Measurements from ENCODE around the gene TMEM254. TPM values are rescaled to one million over a fixed set of nuclear protein-coding genes. Genes with fewer than 3 reads are reported as not detected.
"Not testable (repeated sequence)": the region's sequence is repeated elsewhere in the genome, so short reads cannot be mapped to it uniquely, and the experiment has no call there.

Gene TMEM254
- total RNA-seq, 1 donor, result 8.7 TPM

- no peak overlapping the region for H2AFZ ChIP-seq (ENCODE audit: low read length)
- H3K27ac ChIP-seq (ENCODE audit: low read depth, low read length), result no peak overlapping the region
- H3K79me2 ChIP-seq (ENCODE audit: insufficient read depth, low read length), result no peaks in the 10 kb centered on the region
- H4K20me1 ChIP-seq (ENCODE audit: insufficient read depth, low read length), result no peaks in the 10 kb centered on the region
- no peaks in the 10 kb centered on the region for H3K9me3 ChIP-seq (ENCODE audit: low read depth, low read length)
- DNase-seq (ENCODE audit: insufficient read length, low spot score, missing footprints), result no peak
- TF ChIP-seq, protein P1, sequence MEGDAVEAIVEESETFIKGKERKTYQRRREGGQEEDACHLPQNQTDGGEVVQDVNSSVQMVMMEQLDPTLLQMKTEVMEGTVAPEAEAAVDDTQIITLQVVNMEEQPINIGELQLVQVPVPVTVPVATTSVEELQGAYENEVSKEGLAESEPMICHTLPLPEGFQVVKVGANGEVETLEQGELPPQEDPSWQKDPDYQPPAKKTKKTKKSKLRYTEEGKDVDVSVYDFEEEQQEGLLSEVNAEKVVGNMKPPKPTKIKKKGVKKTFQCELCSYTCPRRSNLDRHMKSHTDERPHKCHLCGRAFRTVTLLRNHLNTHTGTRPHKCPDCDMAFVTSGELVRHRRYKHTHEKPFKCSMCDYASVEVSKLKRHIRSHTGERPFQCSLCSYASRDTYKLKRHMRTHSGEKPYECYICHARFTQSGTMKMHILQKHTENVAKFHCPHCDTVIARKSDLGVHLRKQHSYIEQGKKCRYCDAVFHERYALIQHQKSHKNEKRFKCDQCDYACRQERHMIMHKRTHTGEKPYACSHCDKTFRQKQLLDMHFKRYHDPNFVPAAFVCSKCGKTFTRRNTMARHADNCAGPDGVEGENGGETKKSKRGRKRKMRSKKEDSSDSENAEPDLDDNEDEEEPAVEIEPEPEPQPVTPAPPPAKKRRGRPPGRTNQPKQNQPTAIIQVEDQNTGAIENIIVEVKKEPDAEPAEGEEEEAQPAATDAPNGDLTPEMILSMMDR (IDR thresholded peaks at IDR 0.05; ENCODE audit: extremely low read depth, low read depth, low read length), result no peak
- no peak overlapping the region for H3K4me2 ChIP-seq (ENCODE audit: insufficient read depth, low read length)
- no peaks in the 10 kb centered on the region for H3K4me1 ChIP-seq (ENCODE audit: insufficient read depth, low read length)
- no peaks in the 10 kb centered on the region for H3K27me3 ChIP-seq (ENCODE audit: insufficient read depth, low read length)
- H3K4me3 ChIP-seq (ENCODE audit: insufficient read depth, low read length), result no peak overlapping the region
- no peaks in the 10 kb centered on the region for H3K36me3 ChIP-seq (ENCODE audit: insufficient read depth, low read length)
These were observed 11.7 kb upstream of the TMEM254 start for GRCh38 chr10:80066809-80067208.

- not testable (repeated sequence) for H3K27ac ChIP-seq (ENCODE audit: low read depth, low read length); H2AFZ ChIP-seq (ENCODE audit: low read length); H4K20me1 ChIP-seq (ENCODE audit: insufficient read depth, low read length); H3K27me3 ChIP-seq (ENCODE audit: insufficient read depth, low read length); DNase-seq (ENCODE audit: insufficient read length, low spot score, missing footprints); H3K79me2 ChIP-seq (ENCODE audit: insufficient read depth, low read length); H3K36me3 ChIP-seq (ENCODE audit: insufficient read depth, low read length); H3K4me1 ChIP-seq (ENCODE audit: insufficient read depth, low read length); H3K4me3 ChIP-seq (ENCODE audit: insufficient read depth, low read length); H3K4me2 ChIP-seq (ENCODE audit: insufficient read depth, low read length); H3K9me3 ChIP-seq (ENCODE audit: low read depth, low read length)
These were observed 10.6 kb upstream of the TMEM254 start for GRCh38 chr10:80067821-80068220.

DNA sequence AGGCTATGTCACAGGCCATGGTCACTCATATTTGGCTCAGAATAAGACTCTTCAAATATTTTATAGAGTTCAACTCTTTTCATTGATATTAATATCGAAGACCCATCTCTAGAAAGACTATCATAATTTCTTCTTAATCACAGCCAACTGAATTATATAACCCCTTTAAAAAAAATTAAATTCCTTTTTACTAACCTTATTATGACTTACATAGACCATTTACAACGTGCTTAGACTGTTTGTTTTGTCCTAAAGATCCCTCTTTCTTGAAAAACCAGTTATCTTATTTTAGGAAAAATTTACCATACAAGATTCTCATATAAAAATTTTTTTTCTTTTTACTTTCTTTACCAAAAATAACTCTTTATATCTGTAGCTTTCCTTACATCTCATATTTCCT is 10.2 kb upstream of the TMEM254 start:
- Histone ChIP-seq H3K4me1 (ENCODE audit: insufficient read depth, low read length) (no peaks in the 10 kb centered on the region), H3K79me2 (ENCODE audit: insufficient read depth, low read length) (no peaks in the 10 kb centered on the region), H3K4me3 (ENCODE audit: insufficient read depth, low read length) (no peak overlapping the region), H3K36me3 (ENCODE audit: insufficient read depth, low read length) (no peaks in the 10 kb centered on the region), H4K20me1 (ENCODE audit: insufficient read depth, low read length) (no peaks in the 10 kb centered on the region), H3K9me3 (ENCODE audit: low read depth, low read length) (no peaks in the 10 kb centered on the region), H3K4me2 (ENCODE audit: insufficient read depth, low read length) (no peak overlapping the region), H3K27ac (ENCODE audit: low read depth, low read length) (no peak overlapping the region), H3K27me3 (ENCODE audit: insufficient read depth, low read length) (no peaks in the 10 kb centered on the region), H2AFZ (ENCODE audit: low read length) (no peak overlapping the region)
- TF ChIP-seq, protein P1 (IDR thresholded peaks at IDR 0.05; ENCODE audit: extremely low read depth, low read depth, low read length), result no peak
- DNase-seq (ENCODE audit: insufficient read length, low spot score, missing footprints), result no peak

DNA sequence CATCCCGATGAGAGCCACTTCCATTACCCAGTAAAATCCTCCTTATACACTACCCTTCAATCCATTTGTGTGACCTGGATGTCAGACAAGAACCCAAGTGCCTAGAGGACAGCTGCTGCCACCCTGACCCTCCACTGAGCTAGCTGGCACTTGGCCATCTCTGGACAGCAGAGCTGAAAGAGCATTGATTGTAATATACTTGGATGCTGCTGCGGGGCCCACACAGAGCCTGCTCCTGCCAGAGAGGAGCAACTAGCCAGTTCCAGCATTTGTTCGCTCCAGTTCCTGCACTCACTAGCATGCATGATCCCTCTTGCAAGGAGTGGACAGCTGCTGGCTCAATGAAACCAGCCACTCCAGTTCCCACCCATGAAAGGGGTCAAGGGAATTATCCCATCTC is 8.4 kb upstream of the TMEM254 start:
- no peaks in the 10 kb centered on the region for H3K9me3 ChIP-seq (ENCODE audit: low read depth, low read length)
- H3K4me2 ChIP-seq (ENCODE audit: insufficient read depth, low read length), result no peak overlapping the region
- no peaks in the 10 kb centered on the region for H3K36me3 ChIP-seq (ENCODE audit: insufficient read depth, low read length)
- no peak overlapping the region for H2AFZ ChIP-seq (ENCODE audit: low read length)
- no peaks in the 10 kb centered on the region for H3K27me3 ChIP-seq (ENCODE audit: insufficient read depth, low read length)
- no peak overlapping the region for H3K4me3 ChIP-seq (ENCODE audit: insufficient read depth, low read length)
- TF ChIP-seq, protein P1 (IDR thresholded peaks at IDR 0.05; ENCODE audit: extremely low read depth, low read depth, low read length), result no peak
- DNase-seq (ENCODE audit: insufficient read length, low spot score, missing footprints), result no peak
- no peaks in the 10 kb centered on the region for H3K79me2 ChIP-seq (ENCODE audit: insufficient read depth, low read length)
- H3K27ac ChIP-seq (ENCODE audit: low read depth, low read length), result no peak overlapping the region
- H3K4me1 ChIP-seq (ENCODE audit: insufficient read depth, low read length), result no peaks in the 10 kb centered on the region
- no peaks in the 10 kb centered on the region for H4K20me1 ChIP-seq (ENCODE audit: insufficient read depth, low read length)

Data from osteoblast (primary cell).